Transverse colon (tissue), 4 donors: ENCODE data around the gene AKAP5. TPM values are rescaled to one million over a fixed set of nuclear protein-coding genes. Genes with fewer than 3 reads are reported as not detected.
A peak's percentile ranks its signal among the peaks of the same experiment; 100 is the strongest.

Source experiments
- DNase-seq: peaks from one replicate; pipeline ENCODE4 v3.0.0-alpha.2; 2019
- H3K27ac ChIP-seq, 4 donors: fragments of 200-600 bp; sonication (generic); 2 replicates each; pipeline ENCODE4 v1.5.1; 2016 to 2018; ENCODE audit warnings: inconsistent platforms in 4 of 4
- H3K27me3 ChIP-seq: fragments of 200-600 bp; sonication (generic); 2 replicates; pipeline ENCODE4 v1.5.1; 2017; ENCODE audit warnings: inconsistent platforms
- H3K36me3 ChIP-seq, 4 donors: fragments of 200-600 bp; sonication (generic); 2 replicates each; pipeline ENCODE4 v1.5.1; 2017 to 2019; ENCODE audit warnings: inconsistent platforms in 4 of 4
- H3K4me1 ChIP-seq, 4 donors: fragments of 200-600 bp; sonication (generic); 2 replicates each; pipeline ENCODE4 v1.5.1; 2017 to 2020; ENCODE audit warnings: inconsistent platforms in 4 of 4
- H3K4me3 ChIP-seq, 4 donors: fragments of 200-600 bp; sonication (generic); 1 replicate in 1 of 4; 2 replicates in 3 of 4; pipeline versions ENCODE4 v1.5.1 to v1.6.1; 2017 to 2019; ENCODE audit warnings: inconsistent platforms in 4 of 4
- H3K9me3 ChIP-seq, 2 donors: fragments of 200-600 bp; sonication (generic); 2 replicates each; pipeline ENCODE4 v1.5.1; 2017 to 2019; ENCODE audit warnings: inconsistent platforms in 2 of 2
- EP300 ChIP-seq: sonication (generic); formaldehyde crosslinking; IDR thresholded peaks from one replicate; pipeline ENCODE4 v1.6.1; 2017; ENCODE audit warnings: antibody characterized with exemption, low read depth
- POLR2A ChIP-seq: fragments of 450-650 bp; IDR thresholded peaks from one replicate; pipeline ENCODE4 v1.6.1; 2016; ENCODE audit warnings: antibody characterized with exemption, mild to moderate bottlenecking, moderate library complexity
- POLR2AphosphoS5 ChIP-seq, 3 donors: sonication (generic); formaldehyde crosslinking; IDR thresholded peaks; one replicate each; pipeline ENCODE4 v1.6.1; 2016; ENCODE audit warnings: antibody characterized with exemption in 3 of 3
- WGBS, 2 donors: methylation state at CpG; one replicate each; pipeline ENCODE4 v1.1.5; 2018; ENCODE audit warnings: low coverage in 1 of 2; 5-methylcytosine and 5-hydroxymethylcytosine counted together
- in situ Hi-C, 4 donors: fragments of 200-750 bp; cut with MboI; loops; one replicate each; pipeline versions ENCODE4 v1.15.0 to v1.15.1; 2017; ENCODE audit warnings: low sequenced_read_pairs in 3 of 4, low pct_ligation_motif_present in 1 of 4, low pct_unique_long_range_greater_than_20kb in 1 of 4
- intact Hi-C: fragments of 100-400 bp; cut with DNase I; formaldehyde crosslinking; loops from one replicate; pipeline ENCODE4 v1.15.1; 2023; ENCODE audit warnings: low total_unique reads
- total RNA-seq, 4 donors: library from RNA; depleted of rRNA; stranded (reverse); fragments of >200 nt; gene quantifications; one replicate each; pipeline ENCODE4 v1.1.0, GENCODE V29; 2016
- TF ChIP-seq, protein P1 (sequence below), 5 experiments: fragments of 200-600 bp in 3 of 5; fragments of 450-650 bp in 2 of 5; sonication (generic) in 3 of 5; IDR thresholded peaks; 1 replicate in 2 of 5; 2 replicates in 3 of 5; pipeline ENCODE4 v1.5.1; 2016 to 2017; ENCODE audit warnings: antibody characterized with exemption in 5 of 5, inconsistent platforms in 3 of 5, mild to moderate bottlenecking in 2 of 5, moderate library complexity in 1 of 5

Gene AKAP5
- total RNA-seq, 4 donors from 2014 or later, result 1.00 to 5.2 (median 2.1) TPM

DNA sequence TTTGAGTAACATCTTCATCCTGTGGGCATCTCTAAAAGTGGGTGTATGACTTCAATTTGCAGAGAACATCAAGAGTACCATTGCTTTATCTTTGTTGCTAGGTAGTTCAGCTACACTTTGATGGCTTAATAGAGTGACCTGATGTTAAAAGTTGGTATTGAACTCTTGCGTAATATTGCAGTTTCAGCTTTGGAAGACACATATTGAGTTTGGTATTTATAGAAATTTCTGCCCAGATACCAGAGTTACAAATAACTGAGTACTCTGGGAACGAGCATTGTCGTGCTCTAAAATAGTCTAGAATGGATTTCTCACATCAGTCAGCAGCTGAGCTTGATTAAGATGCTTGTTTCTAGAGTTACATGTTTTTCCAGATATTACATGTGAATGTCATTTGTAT, 24.8 kb upstream of the AKAP5 start:
- 94 to 100% methylated on average over 1 to 3 of the region's 3 CpGs for WGBS, 2 donors
- in situ Hi-C loops (loop anchor here in 1 of 4 donors (25.0 kb wide), 1 partner anchor 197 kb away; no protein-coding TSS in a partner anchor), intact Hi-C loops (no loop called here)
- no peak for DNase-seq
- Histone ChIP-seq H3K4me3 (no peak overlapping the region), H3K9me3 (no peaks in the 10 kb centered on the region), H3K36me3 (no peaks in the 10 kb centered on the region), H3K27ac (no peak overlapping the region), H3K27me3 (no peaks in the 10 kb centered on the region), H3K4me1 (peaks cover 0 to 21% (median 1%) of the 10 kb centered on the region in 4 donors)
- TF ChIP-seq, protein P1, sequence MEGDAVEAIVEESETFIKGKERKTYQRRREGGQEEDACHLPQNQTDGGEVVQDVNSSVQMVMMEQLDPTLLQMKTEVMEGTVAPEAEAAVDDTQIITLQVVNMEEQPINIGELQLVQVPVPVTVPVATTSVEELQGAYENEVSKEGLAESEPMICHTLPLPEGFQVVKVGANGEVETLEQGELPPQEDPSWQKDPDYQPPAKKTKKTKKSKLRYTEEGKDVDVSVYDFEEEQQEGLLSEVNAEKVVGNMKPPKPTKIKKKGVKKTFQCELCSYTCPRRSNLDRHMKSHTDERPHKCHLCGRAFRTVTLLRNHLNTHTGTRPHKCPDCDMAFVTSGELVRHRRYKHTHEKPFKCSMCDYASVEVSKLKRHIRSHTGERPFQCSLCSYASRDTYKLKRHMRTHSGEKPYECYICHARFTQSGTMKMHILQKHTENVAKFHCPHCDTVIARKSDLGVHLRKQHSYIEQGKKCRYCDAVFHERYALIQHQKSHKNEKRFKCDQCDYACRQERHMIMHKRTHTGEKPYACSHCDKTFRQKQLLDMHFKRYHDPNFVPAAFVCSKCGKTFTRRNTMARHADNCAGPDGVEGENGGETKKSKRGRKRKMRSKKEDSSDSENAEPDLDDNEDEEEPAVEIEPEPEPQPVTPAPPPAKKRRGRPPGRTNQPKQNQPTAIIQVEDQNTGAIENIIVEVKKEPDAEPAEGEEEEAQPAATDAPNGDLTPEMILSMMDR (IDR thresholded peaks at IDR 0.05), result no peak
- TF ChIP-seq EP300, result no peak
- no peak for TF ChIP-seq POLR2AphosphoS5 (IDR thresholded peaks at IDR 0.05)
- TF ChIP-seq POLR2A, result no peak

DNA sequence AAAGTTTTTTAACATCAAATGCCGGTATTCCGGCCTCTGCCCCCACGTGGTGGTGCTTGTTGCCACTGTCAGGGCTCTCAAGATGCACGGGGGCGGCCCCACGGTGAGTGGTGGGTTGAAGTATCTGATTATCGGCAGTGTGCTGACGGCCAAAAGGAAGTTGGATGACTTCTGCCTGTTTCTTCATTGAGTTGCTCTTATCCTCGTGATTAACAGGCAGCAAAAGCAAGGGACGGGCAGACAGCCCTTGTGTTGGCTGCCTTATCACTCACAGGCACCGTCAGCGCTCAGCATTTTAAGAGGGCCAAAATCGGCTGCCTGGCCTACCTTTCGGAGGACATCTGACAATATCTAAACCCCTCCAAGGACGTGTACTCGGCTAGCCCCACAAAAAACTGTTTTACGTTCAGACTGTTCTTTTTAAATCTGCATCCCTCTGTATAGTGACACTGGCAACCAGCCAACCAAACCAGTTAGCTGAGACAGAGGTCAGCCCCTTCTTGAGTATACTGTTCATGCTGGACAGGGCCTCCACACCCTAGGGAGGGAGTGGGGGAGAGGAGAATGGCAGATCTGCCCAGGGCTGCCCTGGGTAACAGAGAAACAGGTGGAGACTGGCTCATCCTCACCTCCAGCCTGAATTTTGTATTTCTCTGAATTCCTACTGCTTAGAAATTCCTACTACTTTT, 22.9 kb upstream of the AKAP5 start:
- Histone ChIP-seq H3K27me3 (no peaks in the 10 kb centered on the region), H3K9me3 (no peaks in the 10 kb centered on the region), H3K4me3 (no peak overlapping the region), H3K36me3 (no peaks in the 10 kb centered on the region), H3K27ac (no peak overlapping the region), H3K4me1 (peaks cover 0 to 28% (median 4%) of the 10 kb centered on the region in 4 donors)
- WGBS, 2 donors, result 87 to 89% methylated on average over 11 to 17 of the region's 17 CpGs
- DNase-seq, result no peak
- in situ Hi-C loops, result loop anchor here in 1 of 4 donors (25.0 kb wide), 1 partner anchor 195 kb away; no protein-coding TSS in a partner anchor
- TF ChIP-seq, protein P1 (IDR thresholded peaks at IDR 0.05), result no peak
- TF ChIP-seq POLR2AphosphoS5 (IDR thresholded peaks at IDR 0.05) (no peak), POLR2A (no peak), EP300 (no peak)
- intact Hi-C loops, result no loop called here

DNA sequence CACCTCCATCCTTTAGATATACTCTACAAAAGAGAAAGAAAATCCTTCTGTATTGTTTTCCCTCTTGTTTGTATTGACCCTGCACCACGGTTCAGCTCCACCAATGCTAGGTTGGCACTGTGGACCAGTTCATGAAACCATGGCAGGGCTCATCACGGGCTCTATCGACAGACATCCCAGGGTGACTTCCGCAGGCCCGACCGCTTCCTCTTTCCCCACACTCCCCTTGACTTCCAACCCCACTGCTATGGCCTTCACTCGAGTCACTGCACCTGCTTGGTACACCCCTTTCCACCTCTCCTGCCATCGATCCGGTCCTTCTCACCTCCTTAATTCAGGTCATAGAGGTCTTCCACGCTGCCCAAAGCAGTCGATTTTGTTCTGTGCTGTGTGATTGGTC, 21.2 kb upstream of the AKAP5 start:
- no peak for DNase-seq
- intact Hi-C loops (no loop called here), in situ Hi-C loops (loop anchor here in 1 of 4 donors (25.0 kb wide), 1 partner anchor 193 kb away; no protein-coding TSS in a partner anchor)
- 81 to 91% methylated on average over 6 to 11 of the region's 11 CpGs for WGBS, 2 donors
- Histone ChIP-seq H3K4me1 (peaks cover 0 to 13% (median 4%) of the 10 kb centered on the region in 4 donors), H3K27me3 (no peaks in the 10 kb centered on the region), H3K9me3 (no peaks in the 10 kb centered on the region), H3K27ac (no peak overlapping the region), H3K36me3 (peaks cover 0 to under 1% (median 0%) of the 10 kb centered on the region in 4 donors), H3K4me3 (no peak overlapping the region)
- no peak for TF ChIP-seq POLR2AphosphoS5 (IDR thresholded peaks at IDR 0.05)
- TF ChIP-seq, protein P1 (IDR thresholded peaks at IDR 0.05), result no peak
- TF ChIP-seq EP300, result no peak
- no peak for TF ChIP-seq POLR2A

DNA sequence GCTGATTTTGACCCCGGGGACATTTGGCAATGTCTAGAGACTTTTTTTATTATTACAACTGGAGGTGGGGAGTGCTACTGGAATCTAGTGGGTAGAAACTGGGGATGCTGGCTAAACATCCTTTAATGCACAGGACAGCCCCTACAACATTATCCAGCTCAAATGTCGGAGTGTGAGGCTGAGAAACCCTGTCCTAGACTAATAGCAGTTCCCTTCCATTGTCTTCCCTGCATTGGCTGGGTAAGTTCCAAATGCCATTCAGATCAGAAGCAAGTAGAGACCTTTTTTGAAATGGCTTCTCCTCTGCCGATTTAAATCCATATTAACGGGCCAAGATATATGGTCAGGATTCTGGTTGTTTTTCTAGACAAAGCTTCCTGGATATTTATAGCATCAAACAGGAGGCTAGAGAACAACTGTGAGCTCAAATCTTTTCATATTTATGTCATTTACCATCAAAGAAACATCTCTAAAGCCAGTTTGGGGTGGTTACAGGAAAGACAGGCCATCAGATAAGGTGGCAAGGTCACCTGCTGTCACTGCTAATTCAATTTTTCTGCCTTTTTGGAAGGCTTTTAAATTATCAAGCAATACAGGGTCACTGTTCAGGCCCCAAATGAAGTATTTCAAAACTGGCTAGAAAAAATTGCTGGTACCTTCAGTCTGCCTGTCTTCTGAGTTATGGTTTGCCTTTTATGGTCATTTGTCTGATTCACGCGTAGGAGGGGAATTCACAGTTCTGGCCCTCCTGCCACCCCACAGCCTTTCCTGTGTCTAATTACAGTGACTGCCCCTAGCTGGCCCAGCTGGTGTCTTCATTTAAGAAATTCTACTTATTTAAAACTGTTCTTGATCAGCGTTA, 20.1 kb upstream of the AKAP5 start:
- H3K4me1 ChIP-seq, result peaks cover 0 to 13% (median 4%) of the 10 kb centered on the region in 4 donors
- H3K27me3 ChIP-seq, result no peaks in the 10 kb centered on the region
- H3K36me3 ChIP-seq, result peaks cover 0 to 9% (median 0%) of the 10 kb centered on the region in 4 donors
- WGBS, 2 donors, result 60 to 65% methylated on average over 4 to 7 of the region's 7 CpGs
- no peak overlapping the region for H3K4me3 ChIP-seq
- H3K9me3 ChIP-seq, result no peaks in the 10 kb centered on the region
- peak overlapping the region; percentile 7 to 68 (median 39) for H3K27ac ChIP-seq
- peak; percentile 45 for DNase-seq
- no peak for TF ChIP-seq EP300
- TF ChIP-seq POLR2A, result no peak
- TF ChIP-seq, protein P1 (IDR thresholded peaks at IDR 0.05), result no peak
- no peak for TF ChIP-seq POLR2AphosphoS5 (IDR thresholded peaks at IDR 0.05)
- in situ Hi-C loops, result loop anchor here in 1 of 4 donors (25.0 kb wide), 1 partner anchor 192 kb away; no protein-coding TSS in a partner anchor
- intact Hi-C loops, result no loop called here
